Measurements from ENCODE around the gene RRP15.

- TF ChIP-seq CTCF (conservative IDR thresholded peaks at IDR 0.05 in 1 of 2, IDR thresholded peaks at IDR 0.05 in 1 of 2; ENCODE audit: low read depth in 1 of 2, low read length in 2 of 2) (no peak), EZH2 (IDR thresholded peaks at IDR 0.05; ENCODE audit: low read length, missing control alignments) (no peak)
Observed at GRCh38 chr1:218262259-218262658, 22.8 kb upstream of the RRP15 start.
